ENCODE data around the gene CDC37. TPM values are rescaled to one million over a fixed set of nuclear protein-coding genes. Genes with fewer than 3 reads are reported as not detected.
A peak's percentile ranks its signal among the peaks of the same experiment; 100 is the strongest.
"Not testable (repeated sequence)": the region's sequence is repeated elsewhere in the genome, so short reads cannot be mapped to it uniquely, and the experiment has no call there.

The CDC37 gene
- total RNA-seq, 1 donor from 2014 or later, result 142 TPM

GRCh38 chr19:10412257-10412977 lies 9.1 kb upstream of the CDC37 start:
- Histone ChIP-seq H3K27me3 (ENCODE audit: low read depth) (peaks cover 31% of the 10 kb centered on the region), H3K27ac (replicated peaks) (peak overlapping the region; percentile 25), H3K4me1 (peaks cover 27% of the 10 kb centered on the region), H3K36me3 (no peaks in the 10 kb centered on the region), H3K9me3 (replicated peaks) (no peaks in the 10 kb centered on the region), H3K4me3 (no peak overlapping the region)
- no peak for DNase-seq
- intact Hi-C loops (cut with micrococcal nuclease), result no loop called here
- TF ChIP-seq CTCF (IDR thresholded peaks at IDR 0.05; ENCODE audit: borderline replicate concordance), result no peak

GRCh38 chr19:10411224-10411623 lies 7.9 kb upstream of the CDC37 start:
- H3K36me3 ChIP-seq; H3K9me3 ChIP-seq (replicated peaks); H3K27ac ChIP-seq (replicated peaks); intact Hi-C loops (cut with micrococcal nuclease); H3K4me3 ChIP-seq; DNase-seq: not testable (repeated sequence)
- Histone ChIP-seq H3K4me1 (peaks cover 27% of the 10 kb centered on the region), H3K27me3 (ENCODE audit: low read depth) (peaks cover 29% of the 10 kb centered on the region)

GRCh38 chr19:10408511-10409283 lies 5.4 kb upstream of the CDC37 start:
- intact Hi-C loops (cut with micrococcal nuclease), result no loop called here
- Histone ChIP-seq H3K36me3 (no peaks in the 10 kb centered on the region), H3K9me3 (replicated peaks) (no peaks in the 10 kb centered on the region), H3K4me1 (peaks cover 41% of the 10 kb centered on the region), H3K4me3 (no peak overlapping the region), H3K27ac (replicated peaks) (no peak overlapping the region), H3K27me3 (ENCODE audit: low read depth) (peaks cover 45% of the 10 kb centered on the region)
- no peak for TF ChIP-seq CTCF (IDR thresholded peaks at IDR 0.05; ENCODE audit: borderline replicate concordance)
- no peak for DNase-seq

- no peak for TF ChIP-seq CTCF (IDR thresholded peaks at IDR 0.05; ENCODE audit: borderline replicate concordance)
- Histone ChIP-seq H3K36me3 (no peaks in the 10 kb centered on the region), H3K27ac (replicated peaks) (no peak overlapping the region), H3K9me3 (replicated peaks) (no peaks in the 10 kb centered on the region), H3K4me3 (no peak overlapping the region), H3K4me1 (peaks cover 48% of the 10 kb centered on the region), H3K27me3 (ENCODE audit: low read depth) (peaks cover 45% of the 10 kb centered on the region)
- intact Hi-C loops (cut with micrococcal nuclease), result no loop called here
- DNase-seq, result no peak
These were observed 3.8 kb upstream of the CDC37 start for GRCh38 chr19:10407096-10407495.

GRCh38 chr19:10406191-10406590 lies 2.8 kb upstream of the CDC37 start:
- no peak for TF ChIP-seq CTCF (IDR thresholded peaks at IDR 0.05; ENCODE audit: borderline replicate concordance)
- Histone ChIP-seq H3K4me3 (no peak overlapping the region), H3K4me1 (peaks cover 53% of the 10 kb centered on the region), H3K36me3 (no peaks in the 10 kb centered on the region), H3K27ac (replicated peaks) (no peak overlapping the region), H3K9me3 (replicated peaks) (no peaks in the 10 kb centered on the region), H3K27me3 (ENCODE audit: low read depth) (peaks cover 45% of the 10 kb centered on the region)
- no peak for DNase-seq
- intact Hi-C loops (cut with micrococcal nuclease), result no loop called here

Data from left ventricle myocardium inferior (tissue), 1 donor.